IPS-20b (cell line): Measurements from ENCODE around the gene ATP10B.

Experiments used
- H3K27ac ChIP-seq: one replicate; pipeline ENCODE4 v1.5.1; 2013; ENCODE audit warnings: low read length
- H3K27me3 ChIP-seq: 2 replicates; pipeline ENCODE4 v1.6.1; 2013; ENCODE audit warnings: mild to moderate bottlenecking, low read length, inconsistent platforms; ENCODE audit not compliant: insufficient read depth
- H3K36me3 ChIP-seq: 2 replicates; pipeline ENCODE4 v1.6.1; 2013; ENCODE audit warnings: low read depth, mild to moderate bottlenecking, inconsistent platforms, low read length, moderate library complexity; ENCODE audit not compliant: insufficient read depth
- H3K4me1 ChIP-seq: 2 replicates; pipeline ENCODE4 v1.6.1; 2013; ENCODE audit warnings: mild to moderate bottlenecking, control low read depth, inconsistent platforms, low read length, moderate library complexity; ENCODE audit not compliant: insufficient read depth
- H3K4me3 ChIP-seq: 2 replicates; pipeline ENCODE4 v1.5.1; 2013; ENCODE audit warnings: mild to moderate bottlenecking, low read length, inconsistent platforms
- H3K9ac ChIP-seq: 2 replicates; pipeline ENCODE4 v1.6.1; 2013; ENCODE audit warnings: low read depth, mild to moderate bottlenecking, inconsistent platforms, low read length, moderate library complexity
- H3K9me3 ChIP-seq: 2 replicates; pipeline ENCODE4 v1.6.1; 2013; ENCODE audit warnings: mild to moderate bottlenecking, low read depth, low read length, inconsistent platforms; ENCODE audit not compliant: insufficient read depth

The ATP10B gene

GRCh38 chr5:160534914-160535313 lies 317.1 kb downstream of the ATP10B start:
- no peak overlapping the region for H3K27ac ChIP-seq
- H3K4me1 ChIP-seq = peaks cover 5% of the 10 kb centered on the region; the same call in 1 of the 2 replicates
- no peak overlapping the region for H3K4me3 ChIP-seq
- H3K9me3 ChIP-seq = no peaks in the 10 kb centered on the region
- H3K36me3 ChIP-seq = no peaks in the 10 kb centered on the region
- no peaks in the 10 kb centered on the region for H3K27me3 ChIP-seq
- no peak overlapping the region for H3K9ac ChIP-seq

GRCh38 chr5:160534125-160534524 lies 317.9 kb downstream of the ATP10B start:
- Histone ChIP-seq H3K4me1 (peaks cover 5% of the 10 kb centered on the region; the same call in 1 of the 2 replicates), H3K27me3 (no peaks in the 10 kb centered on the region), H3K36me3 (no peaks in the 10 kb centered on the region), H3K9ac (no peak overlapping the region), H3K9me3 (no peaks in the 10 kb centered on the region), H3K4me3 (no peak overlapping the region), H3K27ac (no peak overlapping the region)

- peaks cover 4% of the 10 kb centered on the region; the same call in 1 of the 2 replicates for H3K4me1 ChIP-seq
- no peaks in the 10 kb centered on the region for H3K9me3 ChIP-seq
- H3K9ac ChIP-seq = no peak overlapping the region
- H3K27me3 ChIP-seq = no peaks in the 10 kb centered on the region
- no peak overlapping the region for H3K27ac ChIP-seq
- no peak overlapping the region for H3K4me3 ChIP-seq
- no peaks in the 10 kb centered on the region for H3K36me3 ChIP-seq
Observed at GRCh38 chr5:160525471-160526261, 326.3 kb downstream of the ATP10B start.

GRCh38 chr5:160524827-160525226 lies 327.2 kb downstream of the ATP10B start:
- Histone ChIP-seq H3K9me3 (no peaks in the 10 kb centered on the region), H3K27ac (no peak overlapping the region), H3K27me3 (no peaks in the 10 kb centered on the region), H3K36me3 (no peaks in the 10 kb centered on the region), H3K9ac (no peak overlapping the region), H3K4me3 (no peak overlapping the region), H3K4me1 (peaks cover 4% of the 10 kb centered on the region; the same call in 1 of the 2 replicates)

GRCh38 chr5:160523502-160524163 lies 328.4 kb downstream of the ATP10B start:
- Histone ChIP-seq H3K27ac (no peak overlapping the region), H3K4me1 (peaks cover 4% of the 10 kb centered on the region; the same call in 1 of the 2 replicates), H3K4me3 (no peak overlapping the region), H3K9me3 (no peaks in the 10 kb centered on the region), H3K36me3 (no peaks in the 10 kb centered on the region), H3K9ac (no peak overlapping the region), H3K27me3 (no peaks in the 10 kb centered on the region)

- peaks cover 4% of the 10 kb centered on the region; the same call in 1 of the 2 replicates for H3K4me1 ChIP-seq
- no peak overlapping the region for H3K27ac ChIP-seq
- H3K36me3 ChIP-seq = no peaks in the 10 kb centered on the region
- no peaks in the 10 kb centered on the region for H3K27me3 ChIP-seq
- H3K9ac ChIP-seq = no peak overlapping the region
- no peaks in the 10 kb centered on the region for H3K9me3 ChIP-seq
- H3K4me3 ChIP-seq = no peak overlapping the region
Observed at GRCh38 chr5:160521392-160521663, 330.7 kb downstream of the ATP10B start.

GRCh38 chr5:160520609-160521391 lies 331.2 kb downstream of the ATP10B start:
- Histone ChIP-seq H3K4me1 (peaks cover 4% of the 10 kb centered on the region; the same call in 1 of the 2 replicates), H3K9ac (no peak overlapping the region), H3K36me3 (no peaks in the 10 kb centered on the region), H3K9me3 (no peaks in the 10 kb centered on the region), H3K27me3 (no peaks in the 10 kb centered on the region), H3K27ac (no peak overlapping the region), H3K4me3 (no peak overlapping the region)

GRCh38 chr5:160516696-160517530 lies 335.1 kb downstream of the ATP10B start:
- no peaks in the 10 kb centered on the region for H3K36me3 ChIP-seq
- peaks cover 4% of the 10 kb centered on the region; the same call in 1 of the 2 replicates for H3K4me1 ChIP-seq
- H3K9ac ChIP-seq = no peak overlapping the region
- H3K4me3 ChIP-seq = no peak overlapping the region
- no peaks in the 10 kb centered on the region for H3K27me3 ChIP-seq
- H3K9me3 ChIP-seq = no peaks in the 10 kb centered on the region
- H3K27ac ChIP-seq = no peak overlapping the region

- peaks cover 4% of the 10 kb centered on the region; the same call in 1 of the 2 replicates for H3K4me1 ChIP-seq
- H3K27ac ChIP-seq = no peak overlapping the region
- no peaks in the 10 kb centered on the region for H3K27me3 ChIP-seq
- no peaks in the 10 kb centered on the region for H3K36me3 ChIP-seq
- no peak overlapping the region for H3K4me3 ChIP-seq
- no peak overlapping the region for H3K9ac ChIP-seq
- H3K9me3 ChIP-seq = no peaks in the 10 kb centered on the region
Observed at GRCh38 chr5:160514866-160515265, 337.1 kb downstream of the ATP10B start.

- Histone ChIP-seq H3K36me3 (no peaks in the 10 kb centered on the region), H3K9ac (no peak overlapping the region), H3K4me1 (peaks cover 4% of the 10 kb centered on the region; the same call in 1 of the 2 replicates), H3K4me3 (no peak overlapping the region), H3K27me3 (no peaks in the 10 kb centered on the region), H3K27ac (no peak overlapping the region), H3K9me3 (no peaks in the 10 kb centered on the region)
Observed at GRCh38 chr5:160514191-160514590, 337.8 kb downstream of the ATP10B start.

GRCh38 chr5:160513485-160513884 lies 338.5 kb downstream of the ATP10B start:
- Histone ChIP-seq H3K9ac (no peak overlapping the region), H3K36me3 (no peaks in the 10 kb centered on the region), H3K27me3 (no peaks in the 10 kb centered on the region)

More at GRCh38 chr5:160513485-160513884, 338.5 kb downstream of the ATP10B start:
- Histone ChIP-seq H3K4me3 (no peak overlapping the region), H3K27ac (no peak overlapping the region), H3K4me1 (peaks cover 4% of the 10 kb centered on the region; the same call in 1 of the 2 replicates), H3K9me3 (no peaks in the 10 kb centered on the region)
